SK-N-SH (cell line): ENCODE results near the gene GASK1B.

Experiments
- EZH2phosphoT487 ChIP-seq: fragments of 200-600 bp; sonication (generic); IDR thresholded peaks from 2 replicates; pipeline ENCODE4 v1.6.1; 2017; ENCODE audit warnings: low read depth, mixed run types, mild to moderate bottlenecking, antibody characterized with exemption, moderate library complexity, borderline replicate concordance
- FOXJ3 ChIP-seq: sonication (generic); formaldehyde crosslinking; IDR thresholded peaks from 2 replicates; pipeline ENCODE4 v1.5.1; 2020; ENCODE audit warnings: mild to moderate bottlenecking, missing genetic modification reagents
- GABPA ChIP-seq: IDR thresholded peaks from 2 replicates; pipeline ENCODE4 v1.4.0; 2012; ENCODE audit warnings: low read depth, mild to moderate bottlenecking
- MEF2A ChIP-seq: IDR thresholded peaks from 2 replicates; pipeline ENCODE4 v1.4.0; 2012; ENCODE audit warnings: low read depth, borderline replicate concordance
- POLR2AphosphoS5 ChIP-seq: IDR thresholded peaks from 2 replicates; pipeline ENCODE4 v1.6.1; 2012; ENCODE audit warnings: low read depth, low read length
- RAD21 ChIP-seq: IDR thresholded peaks from 2 replicates; pipeline ENCODE4 v1.6.1; 2012; ENCODE audit warnings: mild to moderate bottlenecking, low read length
- RXRA ChIP-seq: IDR thresholded peaks from 2 replicates; pipeline ENCODE4 v1.4.0; 2012; ENCODE audit warnings: low read depth, mild to moderate bottlenecking, borderline replicate concordance
- SIN3A ChIP-seq: IDR thresholded peaks from 2 replicates; pipeline ENCODE4 v1.6.1; 2012; ENCODE audit warnings: low read depth, mild to moderate bottlenecking, low read length, moderate library complexity, borderline replicate concordance
- SMC3 ChIP-seq: IDR thresholded peaks from 2 replicates; pipeline ENCODE4 v1.6.1; 2012; ENCODE audit warnings: low read depth, low read length, improper control_type of control experiment
- TF ChIP-seq, protein P1 (sequence below): fragments of 200-600 bp; sonication (generic); IDR thresholded peaks from 2 replicates; pipeline ENCODE4 v1.6.1; 2017; ENCODE audit warnings: antibody characterized with exemption, mild to moderate bottlenecking, moderate library complexity
- TF ChIP-seq, protein P2 (sequence below): IDR thresholded peaks from 2 replicates; pipeline ENCODE4; 2012
- TF ChIP-seq, protein P3 (sequence below): fragments of 150-350 bp; IDR thresholded peaks from 2 replicates; pipeline ENCODE4 v1.6.1; 2017; ENCODE audit warnings: antibody characterized with exemption, low read length, low read depth, borderline replicate concordance

GRCh38 chr4:158192439-158193158 is 19.8 kb upstream of the GASK1B start:
- TF ChIP-seq SMC3 (no peak), MEF2A (no peak), RAD21 (no peak), SIN3A (no peak), GABPA (no peak), RXRA (no peak), FOXJ3 (no peak), EZH2phosphoT487 (no peak), POLR2AphosphoS5 (no peak)
- TF ChIP-seq, protein P1, sequence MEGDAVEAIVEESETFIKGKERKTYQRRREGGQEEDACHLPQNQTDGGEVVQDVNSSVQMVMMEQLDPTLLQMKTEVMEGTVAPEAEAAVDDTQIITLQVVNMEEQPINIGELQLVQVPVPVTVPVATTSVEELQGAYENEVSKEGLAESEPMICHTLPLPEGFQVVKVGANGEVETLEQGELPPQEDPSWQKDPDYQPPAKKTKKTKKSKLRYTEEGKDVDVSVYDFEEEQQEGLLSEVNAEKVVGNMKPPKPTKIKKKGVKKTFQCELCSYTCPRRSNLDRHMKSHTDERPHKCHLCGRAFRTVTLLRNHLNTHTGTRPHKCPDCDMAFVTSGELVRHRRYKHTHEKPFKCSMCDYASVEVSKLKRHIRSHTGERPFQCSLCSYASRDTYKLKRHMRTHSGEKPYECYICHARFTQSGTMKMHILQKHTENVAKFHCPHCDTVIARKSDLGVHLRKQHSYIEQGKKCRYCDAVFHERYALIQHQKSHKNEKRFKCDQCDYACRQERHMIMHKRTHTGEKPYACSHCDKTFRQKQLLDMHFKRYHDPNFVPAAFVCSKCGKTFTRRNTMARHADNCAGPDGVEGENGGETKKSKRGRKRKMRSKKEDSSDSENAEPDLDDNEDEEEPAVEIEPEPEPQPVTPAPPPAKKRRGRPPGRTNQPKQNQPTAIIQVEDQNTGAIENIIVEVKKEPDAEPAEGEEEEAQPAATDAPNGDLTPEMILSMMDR = no peak
- TF ChIP-seq, protein P2, sequence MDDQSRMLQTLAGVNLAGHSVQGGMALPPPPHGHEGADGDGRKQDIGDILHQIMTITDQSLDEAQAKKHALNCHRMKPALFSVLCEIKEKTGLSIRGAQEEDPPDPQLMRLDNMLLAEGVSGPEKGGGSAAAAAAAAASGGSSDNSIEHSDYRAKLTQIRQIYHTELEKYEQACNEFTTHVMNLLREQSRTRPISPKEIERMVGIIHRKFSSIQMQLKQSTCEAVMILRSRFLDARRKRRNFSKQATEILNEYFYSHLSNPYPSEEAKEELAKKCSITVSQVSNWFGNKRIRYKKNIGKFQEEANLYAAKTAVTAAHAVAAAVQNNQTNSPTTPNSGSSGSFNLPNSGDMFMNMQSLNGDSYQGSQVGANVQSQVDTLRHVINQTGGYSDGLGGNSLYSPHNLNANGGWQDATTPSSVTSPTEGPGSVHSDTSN = no peak
- TF ChIP-seq, protein P3, sequence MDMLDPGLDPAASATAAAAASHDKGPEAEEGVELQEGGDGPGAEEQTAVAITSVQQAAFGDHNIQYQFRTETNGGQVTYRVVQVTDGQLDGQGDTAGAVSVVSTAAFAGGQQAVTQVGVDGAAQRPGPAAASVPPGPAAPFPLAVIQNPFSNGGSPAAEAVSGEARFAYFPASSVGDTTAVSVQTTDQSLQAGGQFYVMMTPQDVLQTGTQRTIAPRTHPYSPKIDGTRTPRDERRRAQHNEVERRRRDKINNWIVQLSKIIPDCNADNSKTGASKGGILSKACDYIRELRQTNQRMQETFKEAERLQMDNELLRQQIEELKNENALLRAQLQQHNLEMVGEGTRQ = no peak
